ENCODE results near the gene GSKIP. TPM values are rescaled to one million over a fixed set of nuclear protein-coding genes. Genes with fewer than 3 reads are reported as not detected.

The GSKIP gene
- total RNA-seq, 1 donor from 2014 or later: 73.2 TPM

- Histone ChIP-seq H3K27ac (no peak overlapping the region), H3K9me3 (ENCODE audit: low read depth) (no peaks in the 10 kb centered on the region), H3K36me3 (no peaks in the 10 kb centered on the region), H3F3A (ENCODE audit: low read depth) (no peaks in the 10 kb centered on the region), H3K9ac (no peak overlapping the region), H4K20me1 (ENCODE audit: low read depth) (no peaks in the 10 kb centered on the region), H3K27me3 (no peaks in the 10 kb centered on the region), H3K79me2 (ENCODE audit: low read depth) (no peaks in the 10 kb centered on the region), H3K4me1 (no peaks in the 10 kb centered on the region), H2AFZ (replicated peaks) (no peak overlapping the region), H3K4me2 (no peak overlapping the region), H3K4me3 (no peak overlapping the region)
- Mint-ChIP-seq H3K4me3 (no peak overlapping the region), H3K9me3 (no peaks in the 10 kb centered on the region), H3K27ac (no peak overlapping the region), H3K36me3 (peaks cover 2% of the 10 kb centered on the region), H3K27me3 (ENCODE audit: insufficient read depth, low read depth) (no peaks in the 10 kb centered on the region), H3K4me1 (no peaks in the 10 kb centered on the region)
- no peak for TF ChIP-seq EZH2phosphoT487 (IDR thresholded peaks at IDR 0.05)
- TF ChIP-seq, protein P1, sequence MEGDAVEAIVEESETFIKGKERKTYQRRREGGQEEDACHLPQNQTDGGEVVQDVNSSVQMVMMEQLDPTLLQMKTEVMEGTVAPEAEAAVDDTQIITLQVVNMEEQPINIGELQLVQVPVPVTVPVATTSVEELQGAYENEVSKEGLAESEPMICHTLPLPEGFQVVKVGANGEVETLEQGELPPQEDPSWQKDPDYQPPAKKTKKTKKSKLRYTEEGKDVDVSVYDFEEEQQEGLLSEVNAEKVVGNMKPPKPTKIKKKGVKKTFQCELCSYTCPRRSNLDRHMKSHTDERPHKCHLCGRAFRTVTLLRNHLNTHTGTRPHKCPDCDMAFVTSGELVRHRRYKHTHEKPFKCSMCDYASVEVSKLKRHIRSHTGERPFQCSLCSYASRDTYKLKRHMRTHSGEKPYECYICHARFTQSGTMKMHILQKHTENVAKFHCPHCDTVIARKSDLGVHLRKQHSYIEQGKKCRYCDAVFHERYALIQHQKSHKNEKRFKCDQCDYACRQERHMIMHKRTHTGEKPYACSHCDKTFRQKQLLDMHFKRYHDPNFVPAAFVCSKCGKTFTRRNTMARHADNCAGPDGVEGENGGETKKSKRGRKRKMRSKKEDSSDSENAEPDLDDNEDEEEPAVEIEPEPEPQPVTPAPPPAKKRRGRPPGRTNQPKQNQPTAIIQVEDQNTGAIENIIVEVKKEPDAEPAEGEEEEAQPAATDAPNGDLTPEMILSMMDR (IDR thresholded peaks at IDR 0.05): no peak
- TF ChIP-seq EZH2 (IDR thresholded peaks at IDR 0.05): no peak
- DNase-seq (ENCODE audit: low spot score): no peak
Measured at GRCh38 chr14:96403409-96403808, 40.1 kb downstream of the GSKIP start.

DNA sequence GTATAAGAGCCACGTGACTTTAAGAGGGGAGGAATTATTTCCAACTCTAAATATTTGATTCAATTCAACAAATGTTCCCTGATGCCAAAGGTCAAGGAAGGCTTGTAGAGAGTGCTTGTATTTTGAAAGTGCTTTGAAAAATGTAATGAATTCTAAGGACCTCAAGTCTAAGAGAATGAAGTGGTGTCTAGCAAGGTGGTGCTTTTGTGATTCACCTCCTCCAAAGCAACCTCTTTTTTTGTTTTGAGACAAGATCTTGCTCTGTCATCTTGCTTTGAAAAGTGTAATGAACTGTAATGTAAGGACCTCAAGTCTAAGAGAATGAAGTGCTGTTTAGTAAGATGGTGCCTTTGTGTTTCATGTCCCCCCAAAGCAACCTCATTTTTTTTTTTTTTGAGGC, 42.4 kb downstream of the GSKIP start:
- Histone ChIP-seq H3K9ac (no peak overlapping the region), H3K27me3 (no peaks in the 10 kb centered on the region), H2AFZ (replicated peaks) (no peak overlapping the region), H3K79me2 (ENCODE audit: low read depth) (no peaks in the 10 kb centered on the region), H4K20me1 (ENCODE audit: low read depth) (no peaks in the 10 kb centered on the region), H3K9me3 (ENCODE audit: low read depth) (no peaks in the 10 kb centered on the region), H3K36me3 (no peaks in the 10 kb centered on the region), H3K27ac (no peak overlapping the region), H3K4me1 (no peaks in the 10 kb centered on the region), H3F3A (ENCODE audit: low read depth) (no peaks in the 10 kb centered on the region), H3K4me2 (no peak overlapping the region), H3K4me3 (no peak overlapping the region)
- Mint-ChIP-seq H3K9me3 (no peaks in the 10 kb centered on the region), H3K36me3 (no peaks in the 10 kb centered on the region), H3K4me3 (no peak overlapping the region), H3K27me3 (ENCODE audit: insufficient read depth, low read depth) (no peaks in the 10 kb centered on the region), H3K4me1 (no peaks in the 10 kb centered on the region), H3K27ac (no peak overlapping the region)
- TF ChIP-seq EZH2phosphoT487 (IDR thresholded peaks at IDR 0.05) (no peak), EZH2 (IDR thresholded peaks at IDR 0.05) (no peak)
- TF ChIP-seq, protein P1 (IDR thresholded peaks at IDR 0.05): no peak
- DNase-seq (ENCODE audit: low spot score): no peak

DNA sequence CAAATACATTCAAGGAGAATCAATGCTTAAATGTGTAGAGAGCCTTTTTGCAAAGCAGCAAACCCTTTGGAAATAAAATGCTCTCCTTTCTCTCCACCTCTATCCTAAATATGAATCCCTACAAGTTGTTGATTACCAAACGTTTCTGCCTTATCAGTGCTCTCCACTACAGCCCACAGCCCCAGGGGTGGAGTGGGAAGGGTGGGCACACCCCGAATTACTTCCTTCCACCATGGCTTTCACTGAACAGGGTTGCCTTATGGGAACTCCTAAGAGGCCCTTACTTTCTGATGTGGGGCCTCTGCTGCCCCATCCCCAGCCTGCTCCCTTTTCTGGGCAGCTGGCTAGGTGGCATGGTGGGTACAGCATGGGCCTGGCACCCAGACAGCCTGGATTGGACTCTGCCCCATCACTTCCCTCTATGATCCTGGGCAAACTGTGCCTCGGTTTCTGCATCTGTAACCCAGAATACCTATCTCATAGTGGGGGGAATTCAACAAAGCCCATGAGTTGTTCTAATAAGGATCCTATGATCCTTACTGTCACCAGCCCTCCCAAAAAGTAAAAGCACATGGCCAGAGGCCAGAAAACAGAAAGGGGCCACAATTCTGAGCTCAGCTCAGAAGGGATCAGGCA, 44.7 kb downstream of the GSKIP start:
- no peak overlapping the region for H3K4me2 ChIP-seq
- DNase-seq (ENCODE audit: low spot score): no peak
- TF ChIP-seq EZH2phosphoT487 (IDR thresholded peaks at IDR 0.05) (no peak), EZH2 (IDR thresholded peaks at IDR 0.05) (no peak)
- TF ChIP-seq, protein P1 (IDR thresholded peaks at IDR 0.05): no peak
- H4K20me1 ChIP-seq (ENCODE audit: low read depth): no peaks in the 10 kb centered on the region
- Mint-ChIP-seq H3K36me3 (no peaks in the 10 kb centered on the region), H3K4me3 (no peak overlapping the region), H3K27me3 (ENCODE audit: insufficient read depth, low read depth) (no peaks in the 10 kb centered on the region), H3K9me3 (no peaks in the 10 kb centered on the region), H3K4me1 (no peaks in the 10 kb centered on the region), H3K27ac (no peak overlapping the region)
- H3K79me2 ChIP-seq (ENCODE audit: low read depth): no peaks in the 10 kb centered on the region
- no peaks in the 10 kb centered on the region for H3F3A ChIP-seq (ENCODE audit: low read depth)
- H3K9ac ChIP-seq: no peak overlapping the region
- H3K9me3 ChIP-seq (ENCODE audit: low read depth): no peaks in the 10 kb centered on the region
- H2AFZ ChIP-seq (replicated peaks): no peak overlapping the region
- H3K27ac ChIP-seq: no peak overlapping the region
- no peaks in the 10 kb centered on the region for H3K36me3 ChIP-seq
- H3K4me3 ChIP-seq: no peak overlapping the region
- no peaks in the 10 kb centered on the region for H3K4me1 ChIP-seq
- H3K27me3 ChIP-seq: no peaks in the 10 kb centered on the region

Data from neural progenitor cell (in vitro differentiated cells).